Caco-2 (cell line): Measurements from ENCODE around the gene RRP12. TPM values are rescaled to one million over a fixed set of nuclear protein-coding genes. Genes with fewer than 3 reads are reported as not detected.

Experiments
- BruUV-seq: library from RNA; stranded (reverse); fragments of 400-500 nt; replicated peaks from 2 replicates; lab custom pipeline; 2021; lab: Mats Ljungman, UMichigan
- CTCF ChIA-PET: fragments of 300-600 bp; sonication (Branson Sonifier 250); formaldehyde crosslinking; loops from one replicate; lab custom pipeline; 2022; ENCODE audit warnings: antibody characterized with exemption; lab: Charles Lee
- POLR2A ChIA-PET: fragments of 300-600 bp; sonication (Branson Sonifier 250); formaldehyde crosslinking; loops from one replicate; lab custom pipeline; 2022; ENCODE audit warnings: antibody characterized with exemption; lab: Charles Lee
- DNase-seq, 2 experiments: peaks; one replicate each; pipeline versions ENCODE4 v3.0.0 to v3.0.0-alpha.2; 2020 to 2022
- H3K27me3 ChIP-seq: replicated peaks from 2 replicates; pipeline ENCODE4 v1.6.0; 2011; ENCODE audit warnings: low read length; ENCODE audit not compliant: control insufficient read depth, insufficient read depth
- H3K36me3 ChIP-seq: 2 replicates; pipeline ENCODE4 v1.5.1; 2011; ENCODE audit warnings: low read length; ENCODE audit not compliant: control insufficient read depth, insufficient read depth
- H3K4me1 ChIP-seq: fragments of 250-450 bp; sonication (Bioruptor Pico); 2 replicates; pipeline ENCODE4 v1.5.1; 2020; ENCODE audit warnings: mild to moderate bottlenecking
- H3K4me3 ChIP-seq: 2 replicates; pipeline ENCODE4 v1.5.1; 2011; ENCODE audit warnings: low read depth, mild to moderate bottlenecking, control low read depth, low read length
- H3K9me3 ChIP-seq: fragments of 250-450 bp; sonication (Bioruptor Pico); 2 replicates; pipeline ENCODE4 v1.5.1; 2020; ENCODE audit warnings: mild to moderate bottlenecking, moderate library complexity
- H3K27ac Mint-ChIP-seq: one replicate; pipeline ENCODE4 v1.8.0; 2022; ENCODE audit warnings: mixed read lengths; ENCODE audit not compliant: unreplicated experiment
- H3K27me3 Mint-ChIP-seq: one replicate; pipeline ENCODE4 v1.8.0; 2022; ENCODE audit warnings: mixed read lengths; ENCODE audit not compliant: insufficient read depth, unreplicated experiment
- H3K36me3 Mint-ChIP-seq: one replicate; pipeline ENCODE4 v1.8.0; 2022; ENCODE audit warnings: mild to moderate bottlenecking, mixed read lengths; ENCODE audit not compliant: insufficient read depth, unreplicated experiment
- H3K4me1 Mint-ChIP-seq: one replicate; pipeline ENCODE4 v1.8.0; 2022; ENCODE audit warnings: low read depth, mixed read lengths; ENCODE audit not compliant: unreplicated experiment
- H3K4me3 Mint-ChIP-seq: one replicate; pipeline ENCODE4 v1.8.0; 2022; ENCODE audit warnings: mild to moderate bottlenecking, moderate library complexity, mixed read lengths; ENCODE audit not compliant: unreplicated experiment
- H3K9me3 Mint-ChIP-seq: one replicate; pipeline ENCODE4 v1.8.0; 2022; ENCODE audit warnings: mixed read lengths; ENCODE audit not compliant: unreplicated experiment
- intact Hi-C: fragments of 100-400 bp; cut with micrococcal nuclease; formaldehyde crosslinking; loops from one replicate; pipeline ENCODE4 v1.10.0; 2022; ENCODE audit not compliant: unreplicated experiment
- total RNA-seq: library from RNA; stranded (reverse); gene quantifications from 2 replicates; pipeline ENCODE4 v1.2.3, GENCODE V29; 2022
- TF ChIP-seq, protein P1 (sequence below), 2 experiments: fragments of 200-600 bp in 1 of 2; IDR thresholded peaks; 1 replicate in 1 of 2; 2 replicates in 1 of 2; pipeline versions ENCODE4 v1.5.1 to v1.8.0; 2011 to 2022; ENCODE audit warnings: antibody characterized with exemption in 1 of 2, control low read depth in 1 of 2, inconsistent platforms in 1 of 2, low read depth in 1 of 2, low read length in 1 of 2, mild to moderate bottlenecking in 1 of 2, moderate library complexity in 1 of 2; ENCODE audit not compliant: insufficient read depth in 1 of 2, severe bottlenecking in 1 of 2, unreplicated experiment in 1 of 2

The RRP12 gene
- total RNA-seq, 1 experiment from 2014 or later = 69.3 TPM

DNA sequence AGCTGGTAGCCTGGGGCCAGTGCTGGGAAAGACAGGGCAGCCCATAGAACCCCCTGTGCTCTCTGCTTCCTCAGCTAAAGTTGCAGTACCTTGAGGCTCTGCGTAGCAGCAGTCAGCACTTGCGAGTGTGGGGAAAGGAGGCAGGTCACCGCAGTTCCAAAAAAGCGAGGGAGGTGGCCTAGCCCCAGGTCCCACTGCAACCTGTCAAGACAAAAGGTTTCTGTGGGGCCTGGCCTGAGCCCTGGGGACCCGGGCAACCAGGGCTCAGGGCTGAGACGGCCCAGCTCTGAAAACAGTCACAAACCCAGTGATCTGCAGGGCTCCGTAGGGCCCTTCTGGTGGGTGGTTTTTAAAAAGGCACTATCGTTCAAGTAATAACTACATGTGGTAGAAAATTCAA is 19.5 kb downstream of the RRP12 start:
- no peak overlapping the region for H3K27ac Mint-ChIP-seq
- H3K36me3 Mint-ChIP-seq = peaks cover 36% of the 10 kb centered on the region
- TF ChIP-seq, protein P1, sequence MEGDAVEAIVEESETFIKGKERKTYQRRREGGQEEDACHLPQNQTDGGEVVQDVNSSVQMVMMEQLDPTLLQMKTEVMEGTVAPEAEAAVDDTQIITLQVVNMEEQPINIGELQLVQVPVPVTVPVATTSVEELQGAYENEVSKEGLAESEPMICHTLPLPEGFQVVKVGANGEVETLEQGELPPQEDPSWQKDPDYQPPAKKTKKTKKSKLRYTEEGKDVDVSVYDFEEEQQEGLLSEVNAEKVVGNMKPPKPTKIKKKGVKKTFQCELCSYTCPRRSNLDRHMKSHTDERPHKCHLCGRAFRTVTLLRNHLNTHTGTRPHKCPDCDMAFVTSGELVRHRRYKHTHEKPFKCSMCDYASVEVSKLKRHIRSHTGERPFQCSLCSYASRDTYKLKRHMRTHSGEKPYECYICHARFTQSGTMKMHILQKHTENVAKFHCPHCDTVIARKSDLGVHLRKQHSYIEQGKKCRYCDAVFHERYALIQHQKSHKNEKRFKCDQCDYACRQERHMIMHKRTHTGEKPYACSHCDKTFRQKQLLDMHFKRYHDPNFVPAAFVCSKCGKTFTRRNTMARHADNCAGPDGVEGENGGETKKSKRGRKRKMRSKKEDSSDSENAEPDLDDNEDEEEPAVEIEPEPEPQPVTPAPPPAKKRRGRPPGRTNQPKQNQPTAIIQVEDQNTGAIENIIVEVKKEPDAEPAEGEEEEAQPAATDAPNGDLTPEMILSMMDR (IDR thresholded peaks at IDR 0.05; ENCODE audit: insufficient read depth in 1 of 2, low read depth in 1 of 2, low read length in 1 of 2, severe bottlenecking in 1 of 2, unreplicated experiment in 1 of 2) = no peak
- no TSS peak for BruUV-seq
- Histone ChIP-seq H3K36me3 (no peaks in the 10 kb centered on the region), H3K9me3 (no peaks in the 10 kb centered on the region), H3K4me1 (no peaks in the 10 kb centered on the region), H3K27me3 (no peaks in the 10 kb centered on the region), H3K4me3 (no peak overlapping the region)
- no peak overlapping the region for H3K4me3 Mint-ChIP-seq
- DNase-seq = no peak
- H3K27me3 Mint-ChIP-seq = no peaks in the 10 kb centered on the region
- no peaks in the 10 kb centered on the region for H3K9me3 Mint-ChIP-seq
- CTCF ChIA-PET = no interaction called here
- H3K4me1 Mint-ChIP-seq = no peaks in the 10 kb centered on the region
- intact Hi-C loops = no loop called here
- POLR2A ChIA-PET = no interaction called here

DNA sequence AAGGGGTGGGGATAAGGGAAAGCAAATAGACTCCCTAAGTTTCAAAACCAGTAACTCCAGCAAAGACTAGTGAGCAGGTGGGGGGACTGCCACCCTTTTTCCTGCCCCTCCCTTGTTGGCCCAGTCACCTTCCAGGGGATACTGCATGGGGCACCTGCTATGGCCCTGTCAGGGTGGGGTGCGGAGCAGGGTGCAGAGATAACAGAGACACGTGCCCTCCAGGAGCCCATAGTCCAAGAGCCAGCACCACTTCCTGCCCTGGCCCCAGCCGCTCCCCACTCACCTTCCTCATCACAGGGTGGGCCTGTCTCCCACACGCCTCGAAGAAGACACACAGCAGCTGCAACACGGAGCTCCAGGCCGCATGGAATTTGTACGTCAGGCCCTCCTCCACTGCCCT is 20.6 kb downstream of the RRP12 start:
- no peak overlapping the region for H3K4me3 Mint-ChIP-seq
- Histone ChIP-seq H3K9me3 (no peaks in the 10 kb centered on the region), H3K36me3 (no peaks in the 10 kb centered on the region), H3K4me3 (no peak overlapping the region), H3K27me3 (no peaks in the 10 kb centered on the region), H3K4me1 (no peaks in the 10 kb centered on the region)
- H3K36me3 Mint-ChIP-seq = peaks cover 33% of the 10 kb centered on the region
- H3K27ac Mint-ChIP-seq = no peak overlapping the region
- intact Hi-C loops = no loop called here
- ChIA-PET POLR2A (no interaction called here), CTCF (no interaction called here)
- no peaks in the 10 kb centered on the region for H3K27me3 Mint-ChIP-seq
- no peak for DNase-seq
- no TSS peak for BruUV-seq
- no peaks in the 10 kb centered on the region for H3K9me3 Mint-ChIP-seq
- TF ChIP-seq, protein P1 (IDR thresholded peaks at IDR 0.05; ENCODE audit: insufficient read depth in 1 of 2, low read depth in 1 of 2, low read length in 1 of 2, severe bottlenecking in 1 of 2, unreplicated experiment in 1 of 2) = no peak
- no peaks in the 10 kb centered on the region for H3K4me1 Mint-ChIP-seq

DNA sequence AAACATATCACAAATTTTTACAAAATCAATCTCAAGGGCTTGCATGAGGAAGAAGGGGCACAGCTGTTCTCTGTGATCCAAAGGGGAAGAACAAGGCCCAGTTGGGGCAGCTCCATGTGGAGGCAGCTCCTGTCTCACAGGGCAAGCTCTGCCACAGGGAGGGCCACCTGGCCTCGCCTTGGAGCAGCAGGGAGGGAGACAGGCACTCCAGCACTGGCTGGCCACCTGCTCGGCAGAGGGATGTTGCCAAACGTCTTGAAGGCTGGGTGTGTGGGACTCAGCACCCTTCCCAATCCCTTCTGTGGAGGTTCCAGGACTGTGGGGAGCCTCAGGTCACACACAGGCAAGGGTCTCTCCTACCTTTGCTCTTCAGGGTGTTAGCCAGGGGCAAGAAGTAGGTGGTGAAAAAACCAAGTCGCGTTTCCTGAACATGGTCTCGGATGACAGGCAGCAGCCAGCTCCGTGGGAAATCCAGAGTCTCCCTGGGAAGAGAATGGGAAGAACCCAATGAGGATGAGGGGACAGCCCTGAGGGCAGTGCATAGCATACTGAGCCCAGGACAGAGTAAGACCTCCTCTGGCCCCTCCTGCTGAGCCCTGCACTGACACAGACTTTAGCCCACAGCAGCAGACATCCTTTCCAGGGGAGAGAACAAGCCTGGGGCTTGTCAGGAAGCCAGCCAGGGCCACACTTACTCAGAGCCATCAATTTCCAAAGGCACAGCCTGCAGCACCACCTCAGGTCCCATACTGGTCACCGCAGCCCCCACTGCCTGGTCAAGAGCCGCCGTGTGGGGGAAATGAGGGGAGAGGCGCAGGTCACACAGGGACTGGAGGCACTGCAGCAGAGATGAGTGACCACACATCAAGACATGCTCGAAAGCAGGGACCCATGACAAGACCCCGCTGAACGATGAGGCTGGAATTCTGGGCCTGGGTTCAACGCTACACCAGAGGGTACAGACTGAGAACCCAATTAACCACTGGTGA is 21.9 kb downstream of the RRP12 start:
- TF ChIP-seq, protein P1 (IDR thresholded peaks at IDR 0.05; ENCODE audit: insufficient read depth in 1 of 2, low read depth in 1 of 2, low read length in 1 of 2, severe bottlenecking in 1 of 2, unreplicated experiment in 1 of 2) = no peak
- no peaks in the 10 kb centered on the region for H3K27me3 Mint-ChIP-seq
- H3K36me3 Mint-ChIP-seq = peaks cover 26% of the 10 kb centered on the region
- Histone ChIP-seq H3K9me3 (no peaks in the 10 kb centered on the region), H3K4me1 (no peaks in the 10 kb centered on the region), H3K36me3 (no peaks in the 10 kb centered on the region), H3K4me3 (no peak overlapping the region), H3K27me3 (no peaks in the 10 kb centered on the region)
- no peaks in the 10 kb centered on the region for H3K4me1 Mint-ChIP-seq
- intact Hi-C loops = no loop called here
- BruUV-seq = no TSS peak
- H3K4me3 Mint-ChIP-seq = no peak overlapping the region
- H3K27ac Mint-ChIP-seq = no peak overlapping the region
- ChIA-PET POLR2A (no interaction called here), CTCF (no interaction called here)
- DNase-seq = no peak
- no peaks in the 10 kb centered on the region for H3K9me3 Mint-ChIP-seq
